GM12878 (cell line): Measurements from ENCODE around the gene PRDM7. TPM values are rescaled to one million over a fixed set of nuclear protein-coding genes. Genes with fewer than 3 reads are reported as not detected.

Experiments used
- ATAC-seq: fragments of 200-7000 bp; cut with Tn5 transposase; 3 replicates; pipeline ENCODE4 v1.9.1; 2020; ENCODE audit warnings: mild to moderate bottlenecking, moderate library complexity
- BruUV-seq: library from RNA; stranded (reverse); fragments of 400-500 nt; replicated peaks from 2 replicates; lab custom pipeline; 2021; lab: Mats Ljungman, UMichigan
- CTCF ChIA-PET: fragments of 300-600 bp; sonication (Branson Sonifier 250); formaldehyde crosslinking; extraction: SDS; loops from one replicate; lab custom pipeline; 2021; ENCODE audit warnings: inconsistent platforms; lab: Yijun Ruan, JAX
- POLR2A ChIA-PET: fragments of 350-600 bp; formaldehyde crosslinking; extraction: SDS; loops from one replicate; lab custom pipeline; 2021; ENCODE audit warnings: inconsistent platforms; lab: Charles Lee
- RAD21 ChIA-PET: fragments of 300-600 bp; sonication (Branson Sonifier 250); formaldehyde crosslinking; loops from one replicate; lab custom pipeline; 2023; ENCODE audit warnings: antibody characterized with exemption; ENCODE audit not compliant: unreplicated experiment; lab: Charles Lee
- SMC1A ChIA-PET: fragments of 300-600 bp; sonication (Branson Sonifier 250); formaldehyde crosslinking; loops from one replicate; lab custom pipeline; 2023; ENCODE audit not compliant: unreplicated experiment, uncharacterized antibody; lab: Charles Lee
- DNase-seq: peaks from one replicate; pipeline ENCODE4 v3.0.0-alpha.2; 2011; ENCODE audit warnings: low read depth, low spot score
- FAIRE-seq: peaks from 3 replicates; lab custom pipeline; 2011; peaks lifted over from hg19 to GRCh38; lab: Jason Lieb, UNC
- H2AFZ ChIP-seq: 2 replicates; pipeline ENCODE4 v1.6.0; 2011; ENCODE audit warnings: low read depth, low read length, control low read depth; ENCODE audit not compliant: control insufficient read depth
- H3K27ac ChIP-seq: 2 replicates; pipeline ENCODE4 v1.5.1; 2011; ENCODE audit warnings: control low read depth; ENCODE audit not compliant: control insufficient read depth, insufficient read depth
- H3K27me3 ChIP-seq, 2 experiments: replicated peaks in 1 of 2; 2 replicates each; pipeline versions ENCODE4 v1.6.0 to v1.6.1; 2011; ENCODE audit warnings: low read length in 1 of 2; ENCODE audit not compliant: control insufficient read depth in 2 of 2, insufficient read depth in 2 of 2
- H3K36me3 ChIP-seq, 2 experiments: 2 replicates each; pipeline ENCODE4 v1.5.1; 2011; ENCODE audit warnings: low read length in 1 of 2; ENCODE audit not compliant: control insufficient read depth in 2 of 2, insufficient read depth in 2 of 2
- H3K4me1 ChIP-seq: 2 replicates; pipeline ENCODE4 v1.6.1; 2011; ENCODE audit warnings: mild to moderate bottlenecking, low read length, moderate library complexity, mixed read lengths; ENCODE audit not compliant: control insufficient read depth, insufficient read depth
- H3K4me2 ChIP-seq: 2 replicates; pipeline ENCODE4 v1.6.0; 2011; ENCODE audit warnings: control low read depth; ENCODE audit not compliant: control insufficient read depth, insufficient read depth
- H3K4me3 ChIP-seq: fragments of 200-600 bp; sonication (generic); 2 replicates; pipeline ENCODE4 v1.5.1; 2016
- H3K79me2 ChIP-seq: 2 replicates; pipeline ENCODE4 v1.6.0; 2011; ENCODE audit warnings: low read length; ENCODE audit not compliant: control insufficient read depth, insufficient read depth
- H3K9ac ChIP-seq: 2 replicates; pipeline ENCODE4 v1.8.0; 2011; ENCODE audit warnings: low read length, control low read depth, mixed read lengths; ENCODE audit not compliant: control insufficient read depth, insufficient read depth
- H3K9me3 ChIP-seq: replicated peaks from 3 replicates; pipeline ENCODE4 v1.5.1; 2011; ENCODE audit warnings: mild to moderate bottlenecking, low read length; ENCODE audit not compliant: control insufficient read depth, insufficient read depth
- H4K20me1 ChIP-seq: 2 replicates; pipeline ENCODE4 v1.6.0; 2011; ENCODE audit not compliant: control insufficient read depth, insufficient read depth
- ESRRA ChIP-seq: IDR thresholded peaks from 2 replicates; pipeline ENCODE4 v1.6.1; 2012; ENCODE audit warnings: mild to moderate bottlenecking, low read length, improper control_type of control experiment
- FOXM1 ChIP-seq: IDR thresholded peaks from 2 replicates; pipeline ENCODE4 v1.6.1; 2012; ENCODE audit warnings: low read depth, mild to moderate bottlenecking, inconsistent platforms, low read length, moderate library complexity
- IKZF2 ChIP-seq, 2 experiments: fragments of 450-650 bp; IDR thresholded peaks; 2 replicates each; pipeline ENCODE4 v1.6.1; 2017; ENCODE audit warnings: mild to moderate bottlenecking in 2 of 2, moderate library complexity in 2 of 2
- JUND ChIP-seq: IDR thresholded peaks from 2 replicates; pipeline ENCODE4 v1.6.1; 2012; ENCODE audit warnings: low read depth, mild to moderate bottlenecking, low read length, improper control_type of control experiment, moderate library complexity
- SRF ChIP-seq, 2 experiments: IDR thresholded peaks; 2 replicates each; pipeline ENCODE4 v1.6.1; 2011; ENCODE audit warnings: low read depth in 2 of 2, low read length in 2 of 2, mild to moderate bottlenecking in 1 of 2, moderate library complexity in 1 of 2
- TCF7 ChIP-seq: IDR thresholded peaks from 2 replicates; pipeline ENCODE4 v1.6.1; 2014; ENCODE audit warnings: antibody characterized with exemption, borderline replicate concordance
- ZBED1 ChIP-seq: IDR thresholded peaks from 2 replicates; pipeline ENCODE4 v1.6.1; 2016; ENCODE audit warnings: borderline replicate concordance
- ZNF24 ChIP-seq: fragments of 450-650 bp; IDR thresholded peaks from 2 replicates; pipeline ENCODE4 v1.6.1; 2017; ENCODE audit warnings: antibody characterized with exemption, mild to moderate bottlenecking
- ZZZ3 ChIP-seq: IDR thresholded peaks from 2 replicates; pipeline ENCODE4 v1.6.1; 2011; ENCODE audit warnings: low read depth; ENCODE audit not compliant: control insufficient read depth, insufficient read length
- WGBS: methylation state at CpG from one replicate; pipeline ENCODE4 v1.1.6; 2016; ENCODE audit warnings: low lambda C conversion rate; ENCODE audit not compliant: insufficient replicate concordance, insufficient coverage; ENCODE audit errors: missing lambda C conversion rate; 5-methylcytosine and 5-hydroxymethylcytosine counted together
- in situ Hi-C: fragments of 300-500 bp; cut with MboI; formaldehyde crosslinking; loops from 9 replicates; pipeline ENCODE4 v1.14.3; 2018; ENCODE audit warnings: mixed read lengths
- intact Hi-C: fragments of 100-400 bp; cut with micrococcal nuclease; formaldehyde crosslinking; loops from one replicate; pipeline ENCODE4 v1.14.2; 2022; ENCODE audit not compliant: unreplicated experiment
- polyA plus RNA-seq, 11 experiments: library from polyadenylated mRNA; depleted of rRNA in 4 of 11; unstranded in 6 of 11; stranded (reverse) in 5 of 11; fragments of >200 nt; fragmentation: Nextera tagmentation in 4 of 11; fragmentation: Illumina TruSeq in 1 of 11; extraction: Ambion mirVana in 4 of 11; extraction: Trizol in 1 of 11; gene quantifications; 1 replicate in 1 of 11; 2 replicates in 10 of 11; pipeline versions ENCODE4 v1.2.1 to v1.2.3, GENCODE V29; 2011 to 2016; ENCODE audit warnings: inconsistent platforms in 2 of 11, missing spikeins in 2 of 11, low read depth in 1 of 11
- total RNA-seq, 4 experiments: library from RNA; depleted of rRNA in 3 of 4; stranded (reverse); fragments of >200 nt in 3 of 4; fragmentation: Illumina TruSeq in 1 of 4; extraction: Trizol in 1 of 4; gene quantifications; 2 replicates each; pipeline versions ENCODE4 v1.2.1 to v1.2.3, GENCODE V29; 2013 to 2021
- TF ChIP-seq, protein P1 (sequence below): IDR thresholded peaks from 2 replicates; pipeline ENCODE4 v1.6.1; 2012; ENCODE audit warnings: low read length, inconsistent platforms
- TF ChIP-seq, protein P2 (sequence below): fragments of 450-650 bp; IDR thresholded peaks from 2 replicates; pipeline ENCODE4 v1.6.1; 2016; ENCODE audit warnings: mild to moderate bottlenecking
- TF ChIP-seq, protein P3 (sequence below): fragments of 450-650 bp; IDR thresholded peaks from 2 replicates; pipeline ENCODE4 v1.6.1; 2017; ENCODE audit warnings: antibody characterized with exemption, mild to moderate bottlenecking, moderate library complexity
- TF ChIP-seq, protein P4 (sequence below): fragments of 450-650 bp; IDR thresholded peaks from 2 replicates; pipeline ENCODE4 v1.6.1; 2016; ENCODE audit warnings: mild to moderate bottlenecking

The PRDM7 gene
- total and polyA plus RNA-seq, 10 of the 15 experiments (the other 5 are each of a cell fraction or from before 2014, with no cell fraction given) = not detected

DNA sequence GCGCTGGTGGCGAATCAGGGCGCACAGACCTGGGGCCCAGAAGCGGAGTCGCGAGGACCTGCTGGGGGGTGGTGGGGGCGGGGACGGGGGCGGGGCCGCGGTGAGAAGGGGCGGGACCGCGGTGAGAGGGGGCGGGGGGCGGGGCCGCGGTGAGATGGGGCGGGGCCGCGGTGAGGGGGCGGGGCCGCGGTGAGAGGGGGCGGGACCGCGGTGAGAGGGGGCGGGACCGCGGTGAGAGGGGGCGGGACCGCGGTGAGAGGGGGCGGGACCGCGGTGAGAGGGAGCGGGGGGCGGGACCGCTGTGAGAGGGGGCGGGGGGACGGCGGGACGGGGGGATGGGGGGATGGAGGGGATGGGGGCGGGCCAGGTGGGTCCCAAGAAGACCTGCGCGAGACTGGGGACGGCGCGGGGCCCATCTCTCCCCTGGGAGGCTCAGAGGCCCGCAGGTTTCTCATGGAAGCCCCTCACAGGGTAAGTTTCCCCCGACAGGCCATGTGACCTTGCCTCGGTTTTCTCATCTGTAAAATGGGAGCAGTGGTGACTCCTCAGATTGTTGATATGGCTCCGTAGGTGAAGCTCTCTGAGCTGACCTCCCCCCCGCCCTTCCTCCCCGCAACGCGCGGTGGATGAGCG lies 29.3 kb downstream of the PRDM7 start:
- Histone ChIP-seq H3K4me2 (no peak overlapping the region), H3K27ac (no peak overlapping the region), H4K20me1 (no peaks in the 10 kb centered on the region), H3K9me3 (no peaks in the 10 kb centered on the region), H3K4me3 (no peak overlapping the region), H2AFZ (no peak overlapping the region), H3K27me3 (peaks cover 0 to 3% of the 10 kb centered on the region in 2 experiments; a peak in 1 of 4 replicates), H3K9ac (no peak overlapping the region), H3K4me1 (no peaks in the 10 kb centered on the region), H3K79me2 (no peaks in the 10 kb centered on the region), H3K36me3 (no peaks in the 10 kb centered on the region)
- CTCF ChIA-PET = no interaction called here
- FAIRE-seq = no peak
- no TSS peak for BruUV-seq
- RAD21 ChIA-PET = no interaction called here
- in situ Hi-C loops = no loop called here
- ATAC-seq = no peak
- SMC1A ChIA-PET = no interaction called here
- no peak for DNase-seq
- TF ChIP-seq, protein P1, sequence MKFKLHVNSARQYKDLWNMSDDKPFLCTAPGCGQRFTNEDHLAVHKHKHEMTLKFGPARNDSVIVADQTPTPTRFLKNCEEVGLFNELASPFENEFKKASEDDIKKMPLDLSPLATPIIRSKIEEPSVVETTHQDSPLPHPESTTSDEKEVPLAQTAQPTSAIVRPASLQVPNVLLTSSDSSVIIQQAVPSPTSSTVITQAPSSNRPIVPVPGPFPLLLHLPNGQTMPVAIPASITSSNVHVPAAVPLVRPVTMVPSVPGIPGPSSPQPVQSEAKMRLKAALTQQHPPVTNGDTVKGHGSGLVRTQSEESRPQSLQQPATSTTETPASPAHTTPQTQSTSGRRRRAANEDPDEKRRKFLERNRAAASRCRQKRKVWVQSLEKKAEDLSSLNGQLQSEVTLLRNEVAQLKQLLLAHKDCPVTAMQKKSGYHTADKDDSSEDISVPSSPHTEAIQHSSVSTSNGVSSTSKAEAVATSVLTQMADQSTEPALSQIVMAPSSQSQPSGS = no peak
- TF ChIP-seq IKZF2 (IDR thresholded peaks at IDR 0.05) (no peak), ZBED1 (no peak), ESRRA (no peak), FOXM1 (no peak), JUND (no peak), ZZZ3 (no peak), SRF (IDR thresholded peaks at IDR 0.05; ENCODE audit: low read depth in 2 of 2, low read length in 2 of 2) (no peak), ZNF24 (no peak), TCF7 (no peak)
- TF ChIP-seq, protein P2, sequence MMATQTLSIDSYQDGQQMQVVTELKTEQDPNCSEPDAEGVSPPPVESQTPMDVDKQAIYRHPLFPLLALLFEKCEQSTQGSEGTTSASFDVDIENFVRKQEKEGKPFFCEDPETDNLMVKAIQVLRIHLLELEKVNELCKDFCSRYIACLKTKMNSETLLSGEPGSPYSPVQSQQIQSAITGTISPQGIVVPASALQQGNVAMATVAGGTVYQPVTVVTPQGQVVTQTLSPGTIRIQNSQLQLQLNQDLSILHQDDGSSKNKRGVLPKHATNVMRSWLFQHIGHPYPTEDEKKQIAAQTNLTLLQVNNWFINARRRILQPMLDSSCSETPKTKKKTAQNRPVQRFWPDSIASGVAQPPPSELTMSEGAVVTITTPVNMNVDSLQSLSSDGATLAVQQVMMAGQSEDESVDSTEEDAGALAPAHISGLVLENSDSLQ = no peak
- TF ChIP-seq, protein P3, sequence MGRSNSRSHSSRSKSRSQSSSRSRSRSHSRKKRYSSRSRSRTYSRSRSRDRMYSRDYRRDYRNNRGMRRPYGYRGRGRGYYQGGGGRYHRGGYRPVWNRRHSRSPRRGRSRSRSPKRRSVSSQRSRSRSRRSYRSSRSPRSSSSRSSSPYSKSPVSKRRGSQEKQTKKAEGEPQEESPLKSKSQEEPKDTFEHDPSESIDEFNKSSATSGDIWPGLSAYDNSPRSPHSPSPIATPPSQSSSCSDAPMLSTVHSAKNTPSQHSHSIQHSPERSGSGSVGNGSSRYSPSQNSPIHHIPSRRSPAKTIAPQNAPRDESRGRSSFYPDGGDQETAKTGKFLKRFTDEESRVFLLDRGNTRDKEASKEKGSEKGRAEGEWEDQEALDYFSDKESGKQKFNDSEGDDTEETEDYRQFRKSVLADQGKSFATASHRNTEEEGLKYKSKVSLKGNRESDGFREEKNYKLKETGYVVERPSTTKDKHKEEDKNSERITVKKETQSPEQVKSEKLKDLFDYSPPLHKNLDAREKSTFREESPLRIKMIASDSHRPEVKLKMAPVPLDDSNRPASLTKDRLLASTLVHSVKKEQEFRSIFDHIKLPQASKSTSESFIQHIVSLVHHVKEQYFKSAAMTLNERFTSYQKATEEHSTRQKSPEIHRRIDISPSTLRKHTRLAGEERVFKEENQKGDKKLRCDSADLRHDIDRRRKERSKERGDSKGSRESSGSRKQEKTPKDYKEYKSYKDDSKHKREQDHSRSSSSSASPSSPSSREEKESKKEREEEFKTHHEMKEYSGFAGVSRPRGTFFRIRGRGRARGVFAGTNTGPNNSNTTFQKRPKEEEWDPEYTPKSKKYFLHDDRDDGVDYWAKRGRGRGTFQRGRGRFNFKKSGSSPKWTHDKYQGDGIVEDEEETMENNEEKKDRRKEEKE = no peak
- TF ChIP-seq, protein P4, sequence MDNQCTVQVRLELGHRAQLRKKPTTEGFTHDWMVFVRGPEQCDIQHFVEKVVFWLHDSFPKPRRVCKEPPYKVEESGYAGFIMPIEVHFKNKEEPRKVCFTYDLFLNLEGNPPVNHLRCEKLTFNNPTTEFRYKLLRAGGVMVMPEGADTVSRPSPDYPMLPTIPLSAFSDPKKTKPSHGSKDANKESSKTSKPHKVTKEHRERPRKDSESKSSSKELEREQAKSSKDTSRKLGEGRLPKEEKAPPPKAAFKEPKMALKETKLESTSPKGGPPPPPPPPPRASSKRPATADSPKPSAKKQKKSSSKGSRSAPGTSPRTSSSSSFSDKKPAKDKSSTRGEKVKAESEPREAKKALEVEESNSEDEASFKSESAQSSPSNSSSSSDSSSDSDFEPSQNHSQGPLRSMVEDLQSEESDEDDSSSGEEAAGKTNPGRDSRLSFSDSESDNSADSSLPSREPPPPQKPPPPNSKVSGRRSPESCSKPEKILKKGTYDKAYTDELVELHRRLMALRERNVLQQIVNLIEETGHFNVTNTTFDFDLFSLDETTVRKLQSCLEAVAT = no peak
- POLR2A ChIA-PET = no interaction called here
- WGBS = 91% methylated on average over 9 of the region's 59 CpGs
- intact Hi-C loops = no loop called here
